Right atrium auricular region (tissue), 2 donors: ENCODE measurements around the gene TRIP11. TPM values are rescaled to one million over a fixed set of nuclear protein-coding genes. Genes with fewer than 3 reads are reported as not detected.

ENCODE experiments used
- DNase-seq: peaks from one replicate; pipeline ENCODE4 v3.0.0-alpha.2; 2019; ENCODE audit warnings: low spot score
- H3K27ac ChIP-seq, 2 donors: fragments of 200-600 bp; sonication (generic); 1 replicate in 1 of 2; 2 replicates in 1 of 2; pipeline ENCODE4 v1.5.1; 2016 to 2019
- H3K27me3 ChIP-seq, 2 donors: fragments of 200-600 bp; sonication (generic); one replicate each; pipeline versions ENCODE4 v1.5.1 to v1.6.0; 2017 to 2019
- H3K36me3 ChIP-seq: fragments of 200-600 bp; sonication (generic); one replicate; pipeline ENCODE4 v1.5.1; 2016
- H3K4me1 ChIP-seq, 2 donors: fragments of 200-600 bp; sonication (generic); one replicate each; pipeline versions ENCODE4 v1.5.1 to v1.6.0; 2017 to 2019
- H3K4me3 ChIP-seq, 2 donors: fragments of 200-600 bp; sonication (generic); 1 replicate in 1 of 2; 2 replicates in 1 of 2; pipeline ENCODE4 v1.5.1; 2017 to 2019; ENCODE audit warnings: mild to moderate bottlenecking in 1 of 2, moderate library complexity in 1 of 2
- H3K9me3 ChIP-seq, 2 donors: fragments of 200-600 bp; sonication (generic); one replicate each; pipeline ENCODE4 v1.5.1; 2019
- total RNA-seq, 2 donors: library from RNA; depleted of rRNA; stranded (reverse); fragments of >200 nt; gene quantifications; one replicate each; pipeline ENCODE4 v1.1.0, GENCODE V29; 2016
- TF ChIP-seq, protein P1 (sequence below), 2 donors: fragments of 200-600 bp; sonication (generic); IDR thresholded peaks; one replicate each; pipeline ENCODE4 v1.5.1; 2019; ENCODE audit warnings: antibody characterized with exemption in 2 of 2

Gene TRIP11
- total RNA-seq, 2 donors from 2014 or later, result 25.7 to 26.1 TPM

- no peak for DNase-seq
- H3K27me3 ChIP-seq, result no peaks in the 10 kb centered on the region
- H3K4me3 ChIP-seq, result no peak overlapping the region
- H3K9me3 ChIP-seq, result no peaks in the 10 kb centered on the region
- TF ChIP-seq, protein P1, sequence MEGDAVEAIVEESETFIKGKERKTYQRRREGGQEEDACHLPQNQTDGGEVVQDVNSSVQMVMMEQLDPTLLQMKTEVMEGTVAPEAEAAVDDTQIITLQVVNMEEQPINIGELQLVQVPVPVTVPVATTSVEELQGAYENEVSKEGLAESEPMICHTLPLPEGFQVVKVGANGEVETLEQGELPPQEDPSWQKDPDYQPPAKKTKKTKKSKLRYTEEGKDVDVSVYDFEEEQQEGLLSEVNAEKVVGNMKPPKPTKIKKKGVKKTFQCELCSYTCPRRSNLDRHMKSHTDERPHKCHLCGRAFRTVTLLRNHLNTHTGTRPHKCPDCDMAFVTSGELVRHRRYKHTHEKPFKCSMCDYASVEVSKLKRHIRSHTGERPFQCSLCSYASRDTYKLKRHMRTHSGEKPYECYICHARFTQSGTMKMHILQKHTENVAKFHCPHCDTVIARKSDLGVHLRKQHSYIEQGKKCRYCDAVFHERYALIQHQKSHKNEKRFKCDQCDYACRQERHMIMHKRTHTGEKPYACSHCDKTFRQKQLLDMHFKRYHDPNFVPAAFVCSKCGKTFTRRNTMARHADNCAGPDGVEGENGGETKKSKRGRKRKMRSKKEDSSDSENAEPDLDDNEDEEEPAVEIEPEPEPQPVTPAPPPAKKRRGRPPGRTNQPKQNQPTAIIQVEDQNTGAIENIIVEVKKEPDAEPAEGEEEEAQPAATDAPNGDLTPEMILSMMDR (IDR thresholded peaks at IDR 0.05), result no peak
- H3K36me3 ChIP-seq, result peaks cover 52% of the 10 kb centered on the region
- no peaks in the 10 kb centered on the region for H3K4me1 ChIP-seq
- H3K27ac ChIP-seq, result no peak overlapping the region
These were observed 71.6 kb downstream of the TRIP11 start for GRCh38 chr14:91968280-91968679.

DNA sequence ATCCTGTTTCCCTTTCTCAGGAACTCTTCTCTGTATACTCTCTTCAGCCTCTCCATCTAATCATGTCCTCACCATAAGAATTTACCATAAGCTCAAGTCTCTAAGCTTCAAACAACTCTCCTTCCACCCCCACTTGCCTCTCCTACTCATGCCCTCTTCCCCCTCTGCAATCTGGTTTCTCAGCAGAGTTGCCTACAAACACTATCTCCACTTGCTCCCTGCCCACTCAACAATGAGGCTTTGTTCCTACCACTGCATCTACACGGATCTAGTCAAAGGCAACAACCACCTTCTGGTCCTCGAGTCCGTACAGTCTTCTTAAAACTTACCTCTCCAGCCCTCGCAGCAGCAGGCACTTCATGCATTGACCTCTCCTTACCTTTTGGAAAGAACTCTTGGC lies 75.1 kb downstream of the TRIP11 start:
- Histone ChIP-seq H3K27me3 (no peaks in the 10 kb centered on the region), H3K36me3 (peaks cover 27% of the 10 kb centered on the region), H3K27ac (no peak overlapping the region), H3K4me1 (no peaks in the 10 kb centered on the region), H3K9me3 (no peaks in the 10 kb centered on the region), H3K4me3 (no peak overlapping the region)
- no peak for DNase-seq
- TF ChIP-seq, protein P1 (IDR thresholded peaks at IDR 0.05), result no peak

DNA sequence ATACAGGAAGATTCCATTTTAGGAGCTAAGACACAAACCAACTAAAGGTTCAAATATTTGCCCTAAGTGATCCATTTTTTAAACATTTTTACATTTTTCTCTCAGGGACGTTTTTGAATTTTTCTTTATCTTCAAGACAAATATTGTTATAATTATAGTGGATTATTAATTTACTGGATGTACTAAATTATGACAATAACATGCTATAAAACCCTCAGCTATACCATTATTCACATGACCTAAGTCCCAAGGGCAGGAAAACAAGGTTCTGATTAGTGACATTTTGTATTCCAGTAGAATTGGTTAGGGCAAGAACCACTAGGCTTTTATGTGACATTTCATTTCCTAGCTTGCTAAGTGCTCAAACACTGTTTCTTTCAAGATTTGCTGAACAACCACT lies 75.8 kb downstream of the TRIP11 start:
- no peaks in the 10 kb centered on the region for H3K27me3 ChIP-seq
- TF ChIP-seq, protein P1 (IDR thresholded peaks at IDR 0.05), result no peak
- no peaks in the 10 kb centered on the region for H3K9me3 ChIP-seq
- peaks cover 19% of the 10 kb centered on the region for H3K36me3 ChIP-seq
- no peak overlapping the region for H3K27ac ChIP-seq
- H3K4me3 ChIP-seq, result no peak overlapping the region
- H3K4me1 ChIP-seq, result no peaks in the 10 kb centered on the region
- no peak for DNase-seq

GRCh38 chr14:91963465-91963864 lies 76.4 kb downstream of the TRIP11 start:
- no peak for DNase-seq
- Histone ChIP-seq H3K27me3 (no peaks in the 10 kb centered on the region), H3K27ac (no peak overlapping the region), H3K36me3 (peaks cover 14% of the 10 kb centered on the region), H3K4me3 (no peak overlapping the region), H3K4me1 (no peaks in the 10 kb centered on the region), H3K9me3 (no peaks in the 10 kb centered on the region)
- TF ChIP-seq, protein P1 (IDR thresholded peaks at IDR 0.05), result no peak

DNA sequence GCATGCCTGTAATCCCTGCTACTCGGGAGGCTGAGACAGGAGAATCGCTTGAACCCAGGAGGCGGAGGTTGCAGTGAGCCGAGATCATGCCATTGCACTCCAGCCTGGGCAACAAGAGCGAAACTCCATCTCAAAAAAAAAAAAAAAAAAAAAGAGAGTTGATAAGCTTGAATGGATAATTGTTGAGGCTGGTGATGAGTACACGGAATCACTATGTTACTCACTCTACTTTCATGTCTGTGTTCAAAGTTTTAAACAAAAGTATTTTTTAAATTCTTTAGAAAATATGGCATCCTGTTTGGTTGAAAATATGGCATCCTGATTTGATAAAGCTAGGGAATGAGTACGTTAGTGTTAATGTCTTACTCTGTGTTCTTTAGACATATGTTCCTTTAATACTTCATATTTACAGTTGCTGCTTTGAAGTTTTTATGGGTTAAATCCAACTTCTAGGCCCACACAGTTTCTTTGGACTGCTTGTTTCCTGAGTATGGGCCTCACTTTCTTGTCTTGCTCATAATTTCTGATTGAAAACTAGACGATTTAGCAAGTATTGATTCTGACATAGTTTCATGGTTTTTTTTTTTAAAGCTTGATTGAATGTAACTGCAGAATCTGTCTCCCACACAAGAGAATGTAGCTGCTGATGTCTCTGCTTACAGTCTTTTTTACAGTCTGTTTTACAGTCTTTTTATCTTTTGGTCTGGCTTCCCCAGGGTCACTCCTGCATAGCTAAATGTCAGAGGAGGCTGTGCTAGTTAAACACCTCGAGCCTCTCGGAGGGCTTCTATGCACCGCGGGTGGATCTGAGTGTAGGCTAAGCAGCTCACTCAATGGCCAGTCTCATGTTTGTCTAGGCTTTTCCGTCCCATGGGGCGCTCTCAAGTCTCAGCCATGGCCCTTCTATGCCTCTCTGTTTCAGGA lies 78.3 kb downstream of the TRIP11 start:
- no peak overlapping the region for H3K27ac ChIP-seq
- no peaks in the 10 kb centered on the region for H3K4me1 ChIP-seq
- H3K4me3 ChIP-seq, result no peak overlapping the region
- TF ChIP-seq, protein P1 (IDR thresholded peaks at IDR 0.05), result no peak
- H3K9me3 ChIP-seq, result no peaks in the 10 kb centered on the region
- no peak for DNase-seq
- H3K36me3 ChIP-seq, result no peaks in the 10 kb centered on the region
- no peaks in the 10 kb centered on the region for H3K27me3 ChIP-seq
